HEK293 (cell line): ENCODE measurements around the gene SHISA5.

Source experiments
- GLIS1 ChIP-seq: fragments of 450-650 bp; formaldehyde crosslinking; IDR thresholded peaks from 2 replicates; pipeline ENCODE4 v1.5.1; 2016; ENCODE audit warnings: missing biosample characterization, missing genetic modification characterization
- HOXD13 ChIP-seq: sonication (generic); formaldehyde crosslinking; IDR thresholded peaks from 2 replicates; pipeline ENCODE4 v1.8.0; 2022; ENCODE audit warnings: missing genetic modification reagents, borderline replicate concordance
- KLF17 ChIP-seq: fragments of 450-650 bp; formaldehyde crosslinking; IDR thresholded peaks from 2 replicates; pipeline ENCODE4 v1.5.1; 2016; ENCODE audit warnings: missing biosample characterization, missing genetic modification characterization
- KLF7 ChIP-seq: fragments of 450-650 bp; formaldehyde crosslinking; IDR thresholded peaks from 2 replicates; pipeline ENCODE4 v1.5.1; 2016; ENCODE audit warnings: missing biosample characterization, missing genetic modification characterization, borderline replicate concordance
- PATZ1 ChIP-seq: fragments of 450-650 bp; formaldehyde crosslinking; IDR thresholded peaks from 2 replicates; pipeline ENCODE4 v1.5.1; 2016; ENCODE audit warnings: missing biosample characterization, missing genetic modification characterization
- PRDM4 ChIP-seq: fragments of 450-650 bp; formaldehyde crosslinking; IDR thresholded peaks from 2 replicates; pipeline ENCODE4 v1.5.1; 2017; ENCODE audit warnings: missing biosample characterization, missing genetic modification characterization
- PRDM6 ChIP-seq: fragments of 450-650 bp; formaldehyde crosslinking; IDR thresholded peaks from 2 replicates; pipeline ENCODE4 v1.5.1; 2017; ENCODE audit warnings: missing biosample characterization, missing genetic modification characterization
- RBAK ChIP-seq: fragments of 450-650 bp; formaldehyde crosslinking; IDR thresholded peaks from 2 replicates; pipeline ENCODE4 v1.5.1; 2016; ENCODE audit warnings: missing biosample characterization, missing genetic modification characterization
- SALL2 ChIP-seq: fragments of 450-650 bp; formaldehyde crosslinking; IDR thresholded peaks from 2 replicates; pipeline ENCODE4 v1.5.0; 2017; ENCODE audit warnings: missing biosample characterization, mild to moderate bottlenecking, missing genetic modification characterization, borderline replicate concordance
- SP3 ChIP-seq: fragments of 450-650 bp; formaldehyde crosslinking; IDR thresholded peaks from 2 replicates; pipeline ENCODE4 v1.5.1; 2016; ENCODE audit warnings: missing biosample characterization, missing genetic modification characterization
- SP7 ChIP-seq: fragments of 450-650 bp; formaldehyde crosslinking; IDR thresholded peaks from 2 replicates; pipeline ENCODE4 v1.5.1; 2016; ENCODE audit warnings: missing biosample characterization, missing genetic modification characterization
- ZBTB11 ChIP-seq: fragments of 450-650 bp; formaldehyde crosslinking; conservative IDR thresholded peaks from 2 replicates; pipeline ENCODE4 v1.5.1; 2016; ENCODE audit warnings: low read depth, missing biosample characterization, missing genetic modification characterization
- ZBTB26 ChIP-seq: fragments of 450-650 bp; formaldehyde crosslinking; optimal IDR thresholded peaks from 2 replicates; pipeline ENCODE3; 2016; ENCODE audit warnings: missing biosample characterization, mild to moderate bottlenecking, missing genetic modification characterization
- ZBTB48 ChIP-seq: fragments of 450-650 bp; formaldehyde crosslinking; IDR thresholded peaks from 2 replicates; pipeline ENCODE4 v1.5.1; 2016; ENCODE audit warnings: missing biosample characterization, missing genetic modification characterization
- ZIC2 ChIP-seq: fragments of 450-650 bp; formaldehyde crosslinking; IDR thresholded peaks from 2 replicates; pipeline ENCODE4 v1.5.1; 2016; ENCODE audit warnings: missing biosample characterization, missing genetic modification characterization
- ZNF169 ChIP-seq: fragments of 450-650 bp; formaldehyde crosslinking; IDR thresholded peaks from 2 replicates; pipeline ENCODE4 v1.5.1; 2016; ENCODE audit warnings: missing biosample characterization, missing genetic modification characterization
- ZNF239 ChIP-seq: fragments of 450-650 bp; formaldehyde crosslinking; IDR thresholded peaks from 2 replicates; pipeline ENCODE4 v1.5.1; 2016; ENCODE audit warnings: missing biosample characterization, missing genetic modification characterization
- ZNF341 ChIP-seq: fragments of 450-650 bp; formaldehyde crosslinking; IDR thresholded peaks from 2 replicates; pipeline ENCODE4; 2016; ENCODE audit warnings: low read depth, missing biosample characterization, missing genetic modification characterization
- ZNF585B ChIP-seq: fragments of 450-650 bp; formaldehyde crosslinking; IDR thresholded peaks from 2 replicates; pipeline ENCODE4 v1.5.1; 2016; ENCODE audit warnings: missing biosample characterization, missing genetic modification characterization
- ZNF629 ChIP-seq: fragments of 450-650 bp; formaldehyde crosslinking; IDR thresholded peaks from 2 replicates; pipeline ENCODE4 v1.5.1; 2017; ENCODE audit warnings: missing biosample characterization, missing genetic modification characterization
- ZSCAN23 ChIP-seq: fragments of 450-650 bp; formaldehyde crosslinking; IDR thresholded peaks from 2 replicates; pipeline ENCODE4 v1.5.1; 2016; ENCODE audit warnings: missing biosample characterization, missing genetic modification characterization
- ZXDB ChIP-seq: fragments of 450-650 bp; formaldehyde crosslinking; IDR thresholded peaks from 2 replicates; pipeline ENCODE4 v1.5.1; 2016; ENCODE audit warnings: missing biosample characterization, missing genetic modification characterization
- TF ChIP-seq, protein P1 (sequence below): fragments of 450-650 bp; formaldehyde crosslinking; IDR thresholded peaks from 2 replicates; pipeline ENCODE4 v1.5.1; 2016; ENCODE audit warnings: missing biosample characterization, missing genetic modification characterization
- TF ChIP-seq, protein P2 (sequence below): fragments of 450-650 bp; formaldehyde crosslinking; IDR thresholded peaks from 2 replicates; pipeline ENCODE4 v1.5.1; 2017; ENCODE audit warnings: missing biosample characterization, missing genetic modification characterization

Gene SHISA5

GRCh38 chr3:48429960-48430707 lies 73.8 kb downstream of the SHISA5 start, which contains the start of gene PLXNB1 (continued):
- TF ChIP-seq PRDM6 (tag by site-specific recombination), result no peak
- 0 out of 2 replicates have a peak, but pooled peaks have one; percentile 52 for TF ChIP-seq ZBTB48 (tag by site-specific recombination)
- peak; percentile 97 for TF ChIP-seq PATZ1 (tag by site-specific recombination)
- TF ChIP-seq, protein P1, sequence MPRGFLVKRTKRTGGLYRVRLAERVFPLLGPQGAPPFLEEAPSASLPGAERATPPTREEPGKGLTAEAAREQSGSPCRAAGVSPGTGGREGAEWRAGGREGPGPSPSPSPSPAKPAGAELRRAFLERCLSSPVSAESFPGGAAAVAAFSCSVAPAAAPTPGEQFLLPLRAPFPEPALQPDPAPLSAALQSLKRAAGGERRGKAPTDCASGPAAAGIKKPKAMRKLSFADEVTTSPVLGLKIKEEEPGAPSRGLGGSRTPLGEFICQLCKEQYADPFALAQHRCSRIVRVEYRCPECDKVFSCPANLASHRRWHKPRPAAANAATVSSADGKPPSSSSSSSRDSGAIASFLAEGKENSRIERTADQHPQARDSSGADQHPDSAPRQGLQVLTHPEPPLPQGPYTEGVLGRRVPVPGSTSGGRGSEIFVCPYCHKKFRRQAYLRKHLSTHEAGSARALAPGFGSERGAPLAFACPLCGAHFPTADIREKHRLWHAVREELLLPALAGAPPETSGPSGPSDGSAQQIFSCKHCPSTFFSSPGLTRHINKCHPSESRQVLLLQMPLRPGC (tag by site-specific recombination), result 0 out of 2 replicates have a peak, but pooled peaks have one; percentile 18
- peak; percentile 46 for TF ChIP-seq ZIC2
- peak; percentile 73 for TF ChIP-seq SP7 (tag by site-specific recombination)
- peak; percentile 100 for TF ChIP-seq ZXDB (tag by site-specific recombination)
- TF ChIP-seq ZNF341 (tag by site-specific recombination), result peak; percentile 99
- TF ChIP-seq KLF7, result peak; percentile 51; the same call in 1 of the 2 replicates
- peak; percentile 80 for TF ChIP-seq ZBTB11
- TF ChIP-seq SALL2, result no peak
- no peak for TF ChIP-seq RBAK
- TF ChIP-seq ZNF169, result no peak
- TF ChIP-seq SP3, result peak; percentile 66
- TF ChIP-seq GLIS1 (tag by site-specific recombination), result peak; percentile 79
- no peak for TF ChIP-seq ZNF585B (tag by site-specific recombination)
- TF ChIP-seq ZNF239 (tag by site-specific recombination), result no peak
- TF ChIP-seq, protein P2, sequence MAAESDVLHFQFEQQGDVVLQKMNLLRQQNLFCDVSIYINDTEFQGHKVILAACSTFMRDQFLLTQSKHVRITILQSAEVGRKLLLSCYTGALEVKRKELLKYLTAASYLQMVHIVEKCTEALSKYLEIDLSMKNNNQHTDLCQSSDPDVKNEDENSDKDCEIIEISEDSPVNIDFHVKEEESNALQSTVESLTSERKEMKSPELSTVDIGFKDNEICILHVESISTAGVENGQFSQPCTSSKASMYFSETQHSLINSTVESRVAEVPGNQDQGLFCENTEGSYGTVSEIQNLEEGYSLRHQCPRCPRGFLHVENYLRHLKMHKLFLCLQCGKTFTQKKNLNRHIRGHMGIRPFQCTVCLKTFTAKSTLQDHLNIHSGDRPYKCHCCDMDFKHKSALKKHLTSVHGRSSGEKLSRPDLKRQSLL (tag by site-specific recombination), result no peak
- peak; percentile 79 for TF ChIP-seq KLF17 (tag by site-specific recombination)
- no peak for TF ChIP-seq HOXD13 (CRISPR knock-in tag)
- TF ChIP-seq ZBTB26, result peak; percentile 35
- TF ChIP-seq ZNF629 (tag by site-specific recombination), result peak; percentile 79
- peak; percentile 43; the same call in 1 of the 2 replicates for TF ChIP-seq ZSCAN23 (tag by site-specific recombination)
- 0 out of 2 replicates have a peak, but pooled peaks have one; percentile 32 for TF ChIP-seq PRDM4 (tag by site-specific recombination)
